ENCODE data around the gene PRPF40A.

PRPF40A gene

GRCh38 chr2:152708742-152709141 is 8.5 kb downstream of the PRPF40A start:
- H3F3A ChIP-seq (ENCODE audit: low read depth), result no peaks in the 10 kb centered on the region
- H4K20me1 ChIP-seq (ENCODE audit: insufficient read depth, low read length, poor library complexity, severe bottlenecking), result peaks cover 91% of the 10 kb centered on the region
- TF ChIP-seq EZH2phosphoT487 (IDR thresholded peaks at IDR 0.05; ENCODE audit: borderline replicate concordance), result no peak
- TF ChIP-seq CTCF (conservative IDR thresholded peaks at IDR 0.05; ENCODE audit: low read length), result no peak
- no peaks in the 10 kb centered on the region for H3K9me2 ChIP-seq (replicated peaks; ENCODE audit: low read depth, low read length)
- no peak overlapping the region for H3K4me3 ChIP-seq (ENCODE audit: low read length, poor library complexity, severe bottlenecking)
- H3K79me2 ChIP-seq (ENCODE audit: insufficient read depth, low read length), result peaks cover 99% of the 10 kb centered on the region
- peaks cover 61% of the 10 kb centered on the region for H3K36me3 ChIP-seq (ENCODE audit: insufficient read depth, low read length)
- H3K9ac ChIP-seq (ENCODE audit: low read depth, low read length, poor library complexity, severe bottlenecking), result no peak overlapping the region
- no peak overlapping the region for H3K4me2 ChIP-seq (ENCODE audit: low read depth, low read length, poor library complexity, severe bottlenecking)
- H3K27me3 ChIP-seq (ENCODE audit: insufficient read depth, low read length, poor library complexity, severe bottlenecking), result no peaks in the 10 kb centered on the region
- no peaks in the 10 kb centered on the region for H3K9me3 ChIP-seq (ENCODE audit: insufficient read depth, low read depth, low read length)
- H3K4me1 ChIP-seq (ENCODE audit: insufficient read depth, low read length, poor library complexity, severe bottlenecking), result peaks cover 17% of the 10 kb centered on the region
- H2AFZ ChIP-seq (ENCODE audit: low read length), result no peak overlapping the region

GRCh38 chr2:152706477-152707021 is 10.7 kb downstream of the PRPF40A start:
- Histone ChIP-seq H3K4me3 (ENCODE audit: low read length, poor library complexity, severe bottlenecking) (no peak overlapping the region), H3K4me1 (ENCODE audit: insufficient read depth, low read length, poor library complexity, severe bottlenecking) (peaks cover 5% of the 10 kb centered on the region), H3K36me3 (ENCODE audit: insufficient read depth, low read length) (peaks cover 54% of the 10 kb centered on the region), H3K4me2 (ENCODE audit: low read depth, low read length, poor library complexity, severe bottlenecking) (no peak overlapping the region), H3K9ac (ENCODE audit: low read depth, low read length, poor library complexity, severe bottlenecking) (no peak overlapping the region), H4K20me1 (ENCODE audit: insufficient read depth, low read length, poor library complexity, severe bottlenecking) (peaks cover 90% of the 10 kb centered on the region), H3K9me2 (replicated peaks; ENCODE audit: low read depth, low read length) (no peaks in the 10 kb centered on the region), H3K79me2 (ENCODE audit: insufficient read depth, low read length) (peaks cover 99% of the 10 kb centered on the region), H2AFZ (ENCODE audit: low read length) (no peak overlapping the region), H3K27me3 (ENCODE audit: insufficient read depth, low read length, poor library complexity, severe bottlenecking) (no peaks in the 10 kb centered on the region), H3K9me3 (ENCODE audit: insufficient read depth, low read depth, low read length) (no peaks in the 10 kb centered on the region), H3F3A (ENCODE audit: low read depth) (no peaks in the 10 kb centered on the region)
- TF ChIP-seq EZH2phosphoT487 (IDR thresholded peaks at IDR 0.05; ENCODE audit: borderline replicate concordance) (no peak), CTCF (conservative IDR thresholded peaks at IDR 0.05; ENCODE audit: low read length) (no peak)

- peaks cover 23% of the 10 kb centered on the region; the same call in 1 of the 2 replicates for H3K36me3 ChIP-seq (ENCODE audit: insufficient read depth, low read length)
- no peaks in the 10 kb centered on the region for H3K9me3 ChIP-seq (ENCODE audit: insufficient read depth, low read depth, low read length)
- no peaks in the 10 kb centered on the region for H3K27me3 ChIP-seq (ENCODE audit: insufficient read depth, low read length, poor library complexity, severe bottlenecking)
- H3K79me2 ChIP-seq (ENCODE audit: insufficient read depth, low read length), result peaks cover 99% of the 10 kb centered on the region
- no peaks in the 10 kb centered on the region for H3K4me1 ChIP-seq (ENCODE audit: insufficient read depth, low read length, poor library complexity, severe bottlenecking)
- H3K4me3 ChIP-seq (ENCODE audit: low read length, poor library complexity, severe bottlenecking), result no peak overlapping the region
- H4K20me1 ChIP-seq (ENCODE audit: insufficient read depth, low read length, poor library complexity, severe bottlenecking), result peaks cover 93% of the 10 kb centered on the region
- no peak overlapping the region for H3K9ac ChIP-seq (ENCODE audit: low read depth, low read length, poor library complexity, severe bottlenecking)
- H3K9me2 ChIP-seq (replicated peaks; ENCODE audit: low read depth, low read length), result no peaks in the 10 kb centered on the region
- H3F3A ChIP-seq (ENCODE audit: low read depth), result no peaks in the 10 kb centered on the region
- H3K4me2 ChIP-seq (ENCODE audit: low read depth, low read length, poor library complexity, severe bottlenecking), result no peak overlapping the region
- no peak overlapping the region for H2AFZ ChIP-seq (ENCODE audit: low read length)
- TF ChIP-seq CTCF (conservative IDR thresholded peaks at IDR 0.05; ENCODE audit: low read length), result no peak
- no peak for TF ChIP-seq EZH2phosphoT487 (IDR thresholded peaks at IDR 0.05; ENCODE audit: borderline replicate concordance)
Measured at GRCh38 chr2:152701198-152701597, 16.1 kb downstream of the PRPF40A start.

Measured in Loucy (cell line).